Epidermal melanocyte (primary cell): ENCODE measurements around the gene NDUFB7.
"Not testable (repeated sequence)": the region's sequence is repeated elsewhere in the genome, so short reads cannot be mapped to it uniquely, and the experiment has no call there.

Experiments
- DNase-seq: peaks from one replicate; pipeline ENCODE4 v3.0.0; 2011; ENCODE audit warnings: low spot score; ENCODE audit not compliant: insufficient read length

Gene NDUFB7

GRCh38 chr19:14575428-14575980 is 3.6 kb upstream of the NDUFB7 start:
- DNase-seq, result no peak

- no peak for DNase-seq
These were observed 870 bp downstream of the NDUFB7 start for GRCh38 chr19:14570864-14571527.

DNA sequence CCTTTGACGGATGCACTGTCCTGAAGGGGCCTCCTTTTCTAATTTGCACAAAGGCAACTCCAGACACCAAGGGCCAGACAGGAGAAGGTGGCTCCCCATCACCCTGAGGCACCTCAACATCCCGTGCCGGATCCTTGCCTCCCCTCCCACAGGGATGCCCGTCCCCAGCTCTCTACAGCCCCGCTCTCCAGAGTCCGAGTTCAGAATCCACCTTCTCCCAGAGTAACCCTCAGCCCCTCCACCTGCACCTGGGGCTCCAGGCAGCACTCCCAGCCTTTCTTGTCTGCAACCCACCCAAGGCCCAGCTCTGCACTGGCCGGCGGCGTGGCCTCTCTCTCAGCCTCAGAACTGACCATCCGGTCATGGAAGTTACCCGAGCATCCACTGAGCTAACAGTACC is 4.8 kb downstream of the NDUFB7 start:
- no peak for DNase-seq

- no peak for DNase-seq
These were observed 5.2 kb downstream of the NDUFB7 start for GRCh38 chr19:14566712-14567077.

DNA sequence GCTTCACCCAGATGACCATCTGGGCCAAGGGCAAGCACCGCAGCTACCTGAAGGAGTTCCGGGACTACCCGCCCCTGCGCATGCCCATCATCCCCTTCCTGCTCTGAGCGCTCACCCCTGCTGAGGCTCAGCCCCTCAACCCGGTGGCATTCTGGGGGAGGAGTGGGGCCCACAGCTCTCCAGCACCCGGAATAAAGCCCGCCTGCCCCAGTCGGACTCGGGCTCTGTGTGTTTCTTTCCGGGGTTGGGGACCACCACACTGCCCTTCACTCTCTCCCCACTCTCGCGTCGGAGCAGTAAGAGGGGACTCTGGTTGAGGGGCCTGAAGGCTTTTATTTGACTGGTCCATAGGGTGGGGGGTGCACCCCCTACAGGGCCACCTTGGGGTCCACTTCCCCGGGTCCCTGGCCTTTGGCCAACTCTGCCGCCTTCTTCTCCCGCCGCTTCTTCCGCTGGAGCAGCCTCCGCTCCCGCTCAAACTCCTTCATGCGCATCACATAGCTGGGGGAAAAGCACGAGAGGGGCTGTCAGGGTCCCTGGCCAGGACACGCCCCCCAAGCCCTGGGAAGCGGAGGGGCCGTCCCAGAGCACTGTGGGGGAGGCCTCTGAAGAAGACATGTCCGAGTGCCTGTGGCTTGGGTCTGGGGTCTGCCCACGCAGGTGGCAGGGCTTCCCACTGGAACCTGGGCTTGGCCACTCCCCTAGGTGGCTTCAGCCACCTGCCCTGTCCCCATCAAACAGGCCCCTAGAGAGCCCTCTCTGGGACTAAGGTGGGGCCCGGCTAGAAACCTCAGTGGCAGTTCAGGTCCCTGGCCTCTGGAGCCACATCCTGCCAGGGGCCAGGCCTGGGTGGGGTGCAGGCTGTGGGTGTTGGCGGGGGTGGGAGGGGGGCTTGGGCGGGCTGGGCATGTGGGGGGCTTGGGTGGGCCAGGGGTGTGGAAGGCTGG is 5.8 kb downstream of the NDUFB7 start:
- DNase-seq, result no peak

- no peak for DNase-seq
These were observed 6.6 kb downstream of the NDUFB7 start for GRCh38 chr19:14565298-14565679.

- not testable (repeated sequence) for DNase-seq
These were observed 7.1 kb downstream of the NDUFB7 start for GRCh38 chr19:14564652-14565297.

GRCh38 chr19:14563989-14564651 is 7.7 kb downstream of the NDUFB7 start:
- no peak for DNase-seq

DNA sequence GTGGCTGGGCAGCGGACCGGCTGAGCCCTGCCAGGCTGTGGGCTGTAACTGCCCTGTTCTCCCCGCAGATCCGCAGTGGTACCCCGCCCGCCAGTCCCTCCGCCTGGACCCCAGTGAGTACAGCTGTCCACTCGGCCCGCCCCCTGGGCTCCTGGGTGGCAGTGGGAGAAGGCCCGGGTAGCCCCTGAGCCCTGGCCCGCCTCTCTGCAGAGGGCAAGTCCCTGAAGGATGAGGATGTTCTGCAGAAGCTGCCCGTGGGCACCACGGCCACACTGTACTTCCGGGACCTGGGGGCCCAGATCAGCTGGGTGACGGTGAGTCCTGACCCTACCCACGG is 8.3 kb downstream of the NDUFB7 start:
- DNase-seq, result no peak

- DNase-seq, result no peak
These were observed 8.9 kb downstream of the NDUFB7 start for GRCh38 chr19:14562660-14563589.

- no peak for DNase-seq
These were observed 10.0 kb downstream of the NDUFB7 start for GRCh38 chr19:14561847-14562351.

DNA sequence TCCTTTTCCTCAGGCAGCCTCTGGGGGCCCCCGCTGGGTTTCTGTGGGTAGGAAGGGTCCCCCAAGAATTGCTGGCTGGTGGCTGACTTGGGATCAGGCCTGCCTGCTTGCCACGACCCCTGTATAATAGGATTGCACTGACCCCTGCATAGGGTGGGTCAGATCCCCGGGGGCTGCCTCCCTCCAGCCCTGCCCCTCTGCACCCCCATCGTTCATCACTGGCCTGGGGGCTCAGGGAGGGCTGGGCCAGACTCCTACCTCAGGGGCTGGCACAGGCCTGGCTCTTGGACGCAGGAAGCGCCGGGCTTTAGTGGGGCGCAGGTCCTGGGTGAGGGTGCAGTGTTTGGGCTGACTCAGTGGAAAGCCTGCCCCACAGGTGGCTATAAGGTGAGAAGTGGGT is 10.6 kb downstream of the NDUFB7 start:
- DNase-seq, result no peak

GRCh38 chr19:14560776-14561108 is 11.1 kb downstream of the NDUFB7 start:
- DNase-seq, result no peak

DNA sequence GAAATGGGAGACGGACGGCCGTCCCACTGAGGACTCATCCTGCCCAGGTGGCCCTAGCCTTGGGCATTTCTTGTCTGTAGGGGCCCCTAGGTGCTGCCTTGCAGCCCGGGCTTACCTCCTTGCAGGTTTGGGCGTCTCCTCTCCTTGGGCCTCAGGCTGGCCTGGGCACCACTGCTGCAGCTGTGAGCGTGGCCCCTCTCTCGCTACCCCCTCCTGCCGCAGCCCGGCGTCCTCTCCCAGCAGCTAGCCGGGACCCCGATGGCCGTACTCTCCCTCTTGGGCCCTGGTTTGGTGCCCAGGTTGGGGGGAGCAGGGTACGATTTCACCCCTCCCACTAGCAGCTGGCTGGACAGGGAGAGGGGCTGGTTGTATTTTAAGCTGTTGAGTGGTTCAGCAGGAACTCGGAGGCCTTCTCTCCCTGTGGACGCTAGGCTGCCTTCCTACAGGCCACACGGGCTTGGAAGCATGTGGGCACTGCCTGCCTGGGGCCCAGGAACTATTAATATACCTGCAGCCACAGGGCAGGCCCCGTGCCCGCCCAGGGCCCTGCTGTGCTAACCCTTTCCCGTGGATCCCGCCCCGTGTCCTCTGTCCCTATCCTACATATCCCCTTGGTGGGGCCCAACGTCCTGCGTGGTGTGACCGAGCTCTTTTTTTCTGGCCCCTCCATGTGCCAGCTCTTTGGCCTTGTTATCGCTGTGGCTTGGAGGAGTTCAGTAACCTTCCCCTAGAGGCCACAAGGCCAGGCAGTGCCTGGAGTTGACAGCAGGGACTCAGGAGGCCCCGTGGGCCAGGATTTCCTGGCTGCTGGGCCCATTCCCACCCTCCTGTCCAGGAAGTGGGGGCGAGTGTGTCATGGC is 11.7 kb downstream of the NDUFB7 start:
- no peak for DNase-seq

DNA sequence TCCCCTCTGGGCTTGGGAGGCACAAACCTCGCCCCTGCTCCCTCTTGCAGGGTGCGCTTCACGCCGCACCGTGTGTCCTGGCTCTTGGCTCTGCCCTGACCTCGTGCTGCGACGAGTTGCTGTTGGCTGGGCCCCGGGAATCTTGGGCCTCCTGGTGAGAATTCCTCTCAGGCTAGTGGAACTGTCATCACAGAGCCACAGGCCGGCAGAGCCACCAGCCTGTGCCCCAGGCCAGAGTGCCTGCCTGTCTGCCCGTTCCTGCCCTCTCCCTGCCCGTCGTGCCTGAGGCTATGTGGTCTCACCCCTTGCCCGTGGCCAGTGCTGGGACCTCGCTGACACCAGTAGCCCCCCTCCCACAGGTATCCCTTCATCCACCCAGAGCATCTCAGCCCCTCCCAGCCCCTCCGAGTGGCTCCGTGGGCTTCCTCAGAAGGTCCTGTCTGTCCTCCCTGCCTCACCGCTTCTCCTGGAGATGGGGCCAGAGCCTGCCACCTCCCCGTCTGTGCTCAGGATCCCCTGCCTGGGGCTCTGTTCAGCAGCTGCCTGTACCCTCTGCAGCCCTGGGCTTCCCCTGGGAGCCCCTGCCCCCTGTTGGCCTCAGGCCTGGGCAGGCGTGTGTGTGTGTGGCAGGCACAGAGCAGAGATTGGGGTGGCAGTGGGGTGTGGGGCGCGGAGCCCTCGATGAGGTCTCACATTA is 13.3 kb downstream of the NDUFB7 start:
- DNase-seq, result no peak

- peak; percentile 72 for DNase-seq
These were observed 15.1 kb downstream of the NDUFB7 start for GRCh38 chr19:14556662-14557188.

GRCh38 chr19:14555918-14556661 is 15.8 kb downstream of the NDUFB7 start:
- DNase-seq, result no peak

- DNase-seq, result no peak
These were observed 17.5 kb downstream of the NDUFB7 start for GRCh38 chr19:14554382-14554812.
